GM12878 (cell line): ENCODE results near the gene IL1B. TPM values are rescaled to one million over a fixed set of nuclear protein-coding genes. Genes with fewer than 3 reads are reported as not detected.

Experiments
- ATAC-seq: fragments of 200-7000 bp; cut with Tn5 transposase; 3 replicates; pipeline ENCODE4 v1.9.1; 2020; ENCODE audit warnings: mild to moderate bottlenecking, moderate library complexity
- BruUV-seq: library from RNA; stranded (reverse); fragments of 400-500 nt; replicated peaks from 2 replicates; lab custom pipeline; 2021; lab: Mats Ljungman, UMichigan
- CTCF ChIA-PET: fragments of 300-600 bp; sonication (Branson Sonifier 250); formaldehyde crosslinking; extraction: SDS; loops from one replicate; lab custom pipeline; 2021; ENCODE audit warnings: inconsistent platforms; lab: Yijun Ruan, JAX
- POLR2A ChIA-PET: fragments of 350-600 bp; formaldehyde crosslinking; extraction: SDS; loops from one replicate; lab custom pipeline; 2021; ENCODE audit warnings: inconsistent platforms; lab: Charles Lee
- RAD21 ChIA-PET: fragments of 300-600 bp; sonication (Branson Sonifier 250); formaldehyde crosslinking; loops from one replicate; lab custom pipeline; 2023; ENCODE audit warnings: antibody characterized with exemption; ENCODE audit not compliant: unreplicated experiment; lab: Charles Lee
- SMC1A ChIA-PET: fragments of 300-600 bp; sonication (Branson Sonifier 250); formaldehyde crosslinking; loops from one replicate; lab custom pipeline; 2023; ENCODE audit not compliant: unreplicated experiment, uncharacterized antibody; lab: Charles Lee
- DNase-seq: peaks from one replicate; pipeline ENCODE4 v3.0.0-alpha.2; 2011; ENCODE audit warnings: low read depth, low spot score
- FAIRE-seq: peaks from 3 replicates; lab custom pipeline; 2011; peaks lifted over from hg19 to GRCh38; lab: Jason Lieb, UNC
- H2AFZ ChIP-seq: 2 replicates; pipeline ENCODE4 v1.6.0; 2011; ENCODE audit warnings: low read depth, low read length, control low read depth; ENCODE audit not compliant: control insufficient read depth
- H3K27ac ChIP-seq: 2 replicates; pipeline ENCODE4 v1.5.1; 2011; ENCODE audit warnings: control low read depth; ENCODE audit not compliant: control insufficient read depth, insufficient read depth
- H3K27me3 ChIP-seq, 2 experiments: replicated peaks in 1 of 2; 2 replicates each; pipeline versions ENCODE4 v1.6.0 to v1.6.1; 2011; ENCODE audit warnings: low read length in 1 of 2; ENCODE audit not compliant: control insufficient read depth in 2 of 2, insufficient read depth in 2 of 2
- H3K36me3 ChIP-seq, 2 experiments: 2 replicates each; pipeline ENCODE4 v1.5.1; 2011; ENCODE audit warnings: low read length in 1 of 2; ENCODE audit not compliant: control insufficient read depth in 2 of 2, insufficient read depth in 2 of 2
- H3K4me1 ChIP-seq: 2 replicates; pipeline ENCODE4 v1.6.1; 2011; ENCODE audit warnings: mild to moderate bottlenecking, low read length, moderate library complexity, mixed read lengths; ENCODE audit not compliant: control insufficient read depth, insufficient read depth
- H3K4me2 ChIP-seq: 2 replicates; pipeline ENCODE4 v1.6.0; 2011; ENCODE audit warnings: control low read depth; ENCODE audit not compliant: control insufficient read depth, insufficient read depth
- H3K4me3 ChIP-seq: fragments of 200-600 bp; sonication (generic); 2 replicates; pipeline ENCODE4 v1.5.1; 2016
- H3K79me2 ChIP-seq: 2 replicates; pipeline ENCODE4 v1.6.0; 2011; ENCODE audit warnings: low read length; ENCODE audit not compliant: control insufficient read depth, insufficient read depth
- H3K9ac ChIP-seq: 2 replicates; pipeline ENCODE4 v1.8.0; 2011; ENCODE audit warnings: low read length, control low read depth, mixed read lengths; ENCODE audit not compliant: control insufficient read depth, insufficient read depth
- H3K9me3 ChIP-seq: replicated peaks from 3 replicates; pipeline ENCODE4 v1.5.1; 2011; ENCODE audit warnings: mild to moderate bottlenecking, low read length; ENCODE audit not compliant: control insufficient read depth, insufficient read depth
- H4K20me1 ChIP-seq: 2 replicates; pipeline ENCODE4 v1.6.0; 2011; ENCODE audit not compliant: control insufficient read depth, insufficient read depth
- ETV6 ChIP-seq, 2 experiments: fragments of 450-650 bp in 1 of 2; IDR thresholded peaks in 1 of 2; conservative IDR thresholded peaks in 1 of 2; 2 replicates each; pipeline ENCODE4 v1.6.1; 2014; ENCODE audit warnings: antibody characterized with exemption in 1 of 2, borderline replicate concordance in 1 of 2, low read depth in 1 of 2, mild to moderate bottlenecking in 1 of 2, moderate library complexity in 1 of 2
- IRF3 ChIP-seq: fragments of 450-650 bp; IDR thresholded peaks from 2 replicates; pipeline ENCODE4 v1.6.1; 2014; ENCODE audit warnings: mild to moderate bottlenecking
- KDM1A ChIP-seq: fragments of 200-600 bp; sonication (generic); IDR thresholded peaks from 2 replicates; pipeline ENCODE4 v1.6.1; 2016; ENCODE audit warnings: borderline replicate concordance
- NFIC ChIP-seq: IDR thresholded peaks from 2 replicates; pipeline ENCODE4 v1.6.1; 2012; ENCODE audit warnings: low read depth, mild to moderate bottlenecking, inconsistent platforms, low read length, moderate library complexity
- PRDM15 ChIP-seq: fragments of 450-650 bp; formaldehyde crosslinking; IDR thresholded peaks from 2 replicates; pipeline ENCODE4 v1.4.0; 2020; ENCODE audit warnings: mild to moderate bottlenecking, moderate library complexity
- RBBP5 ChIP-seq: fragments of 200-600 bp; sonication (generic); conservative IDR thresholded peaks from 2 replicates; pipeline ENCODE4 v1.6.1; 2016
- SREBF2 ChIP-seq: IDR thresholded peaks from 2 replicates; pipeline ENCODE4 v1.6.1; 2012; ENCODE audit warnings: mild to moderate bottlenecking, low read length
- STAT3 ChIP-seq: IDR thresholded peaks from 2 replicates; pipeline ENCODE4 v1.6.1; 2011; ENCODE audit warnings: low read depth, low read length, improper control_type of control experiment
- SUZ12 ChIP-seq: fragments of 200-600 bp; sonication (generic); IDR thresholded peaks from one replicate; pipeline ENCODE4 v1.6.1; 2018; ENCODE audit warnings: antibody characterized with exemption, mild to moderate bottlenecking; ENCODE audit not compliant: unreplicated experiment
- USF2 ChIP-seq: IDR thresholded peaks from 2 replicates; pipeline ENCODE4 v1.6.1; 2011; ENCODE audit warnings: low read depth, low read length, improper control_type of control experiment, borderline replicate concordance
- ZBTB11 ChIP-seq: fragments of 450-650 bp; formaldehyde crosslinking; IDR thresholded peaks from 2 replicates; pipeline ENCODE4 v1.5.0; 2022; ENCODE audit warnings: mild to moderate bottlenecking, missing genetic modification characterization
- ZNF274 ChIP-seq: IDR thresholded peaks from one replicate; pipeline ENCODE4 v1.8.0; 2011; ENCODE audit not compliant: insufficient read length, insufficient read depth
- WGBS: methylation state at CpG from one replicate; pipeline ENCODE4 v1.1.6; 2016; ENCODE audit warnings: low lambda C conversion rate; ENCODE audit not compliant: insufficient replicate concordance, insufficient coverage; ENCODE audit errors: missing lambda C conversion rate; 5-methylcytosine and 5-hydroxymethylcytosine counted together
- in situ Hi-C: fragments of 300-500 bp; cut with MboI; formaldehyde crosslinking; loops from 9 replicates; pipeline ENCODE4 v1.14.3; 2018; ENCODE audit warnings: mixed read lengths
- intact Hi-C: fragments of 100-400 bp; cut with micrococcal nuclease; formaldehyde crosslinking; loops from one replicate; pipeline ENCODE4 v1.14.2; 2022; ENCODE audit not compliant: unreplicated experiment
- polyA plus RNA-seq, 11 experiments: library from polyadenylated mRNA; depleted of rRNA in 4 of 11; unstranded in 6 of 11; stranded (reverse) in 5 of 11; fragments of >200 nt; fragmentation: Nextera tagmentation in 4 of 11; fragmentation: Illumina TruSeq in 1 of 11; extraction: Ambion mirVana in 4 of 11; extraction: Trizol in 1 of 11; gene quantifications; 1 replicate in 1 of 11; 2 replicates in 10 of 11; pipeline versions ENCODE4 v1.2.1 to v1.2.3, GENCODE V29; 2011 to 2016; ENCODE audit warnings: inconsistent platforms in 2 of 11, missing spikeins in 2 of 11, low read depth in 1 of 11
- total RNA-seq, 4 experiments: library from RNA; depleted of rRNA in 3 of 4; stranded (reverse); fragments of >200 nt in 3 of 4; fragmentation: Illumina TruSeq in 1 of 4; extraction: Trizol in 1 of 4; gene quantifications; 2 replicates each; pipeline versions ENCODE4 v1.2.1 to v1.2.3, GENCODE V29; 2013 to 2021

Gene IL1B
- total and polyA plus RNA-seq, 10 of the 15 experiments (the other 5 are each of a cell fraction or from before 2014, with no cell fraction given), result 0.20 to 1.6 (median 0.84) TPM

- TF ChIP-seq ZBTB11 (CRISPR knock-in tag), result no peak
- TF ChIP-seq, all 136 proteins: peak for 0
These were observed 46.3 kb downstream of the IL1B start (continued) for GRCh38 chr2:112790305-112790704.

- H3K27me3 ChIP-seq, result no peaks in the 10 kb centered on the region
- FAIRE-seq (no peak), ATAC-seq (no peak), DNase-seq (no peak)
- no peaks in the 10 kb centered on the region for H4K20me1 ChIP-seq
- H2AFZ ChIP-seq, result no peak overlapping the region
- H3K27ac ChIP-seq, result no peak overlapping the region
- SMC1A ChIA-PET, result interaction anchor here (0.8 to 1.8 kb wide), 6 partner anchors 11 to 96 kb away, joined by 3 to 7 read pairs (median 4); partner anchors contain the start of gene IL1B
- 100% methylated on average over 1 of the region's 1 CpG for WGBS
- H3K79me2 ChIP-seq, result no peaks in the 10 kb centered on the region
- no peak overlapping the region for H3K4me2 ChIP-seq
- no peak for TF ChIP-seq USF2
- TF ChIP-seq SUZ12, result no peak
- no peak for TF ChIP-seq NFIC
- no peak for TF ChIP-seq RBBP5
- TF ChIP-seq ZNF274, result no peak
- TF ChIP-seq IRF3, result no peak
- no peak for TF ChIP-seq PRDM15 (CRISPR knock-in tag)
- no peak for TF ChIP-seq KDM1A
- no peak for TF ChIP-seq SREBF2
- no peak for TF ChIP-seq ETV6 (conservative IDR thresholded peaks at IDR 0.05 in 1 of 2, IDR thresholded peaks at IDR 0.05 in 1 of 2; ENCODE audit: borderline replicate concordance in 1 of 2, low read depth in 1 of 2)
- no peak for TF ChIP-seq STAT3
- in situ Hi-C loops (no loop called here), intact Hi-C loops (no loop called here)
- POLR2A ChIA-PET, result interaction anchor here (0.6 to 1.4 kb wide), 3 partner anchors 12 to 89 kb away, joined by 3 to 6 read pairs (median 3); no protein-coding TSS in a partner anchor
- BruUV-seq, result no TSS peak
- RAD21 ChIA-PET, result interaction anchor here (1.5 kb wide), 1 partner anchor 96 kb away, joined by 4 read pairs; no protein-coding TSS in a partner anchor
- no peak overlapping the region for H3K4me3 ChIP-seq
- H3K9me3 ChIP-seq, result peaks cover 2% of the 10 kb centered on the region; the same call in 2 of the 3 replicates
- CTCF ChIA-PET, result interaction anchor here (1.2 to 1.3 kb wide), 2 partner anchors 9 to 39 kb away, joined by 4 to 6 read pairs; no protein-coding TSS in a partner anchor
- H3K36me3 ChIP-seq, result no peaks in the 10 kb centered on the region
- no peak overlapping the region for H3K9ac ChIP-seq
- H3K4me1 ChIP-seq, result peaks cover 10% of the 10 kb centered on the region
These were observed 47.4 kb downstream of the IL1B start for GRCh38 chr2:112789186-112789585.
